Lung (tissue), 12 donors: ENCODE measurements around the gene BTNL9. TPM values are rescaled to one million over a fixed set of nuclear protein-coding genes. Genes with fewer than 3 reads are reported as not detected.

Source experiments
- ATAC-seq: fragments of 200-7000 bp; cut with Tn5 transposase; one replicate; pipeline ENCODE4 v1.9.1; 2020; ENCODE audit warnings: moderate number of reproducible peaks; ENCODE audit not compliant: insufficient read depth, low FRiP score
- DNase-seq, 3 donors: peaks; one replicate each; pipeline ENCODE4 v3.0.0-alpha.2; 2013 to 2017
- H3K27ac ChIP-seq, 2 donors: one replicate each; pipeline ENCODE4 v1.5.1; 2013; ENCODE audit warnings: mild to moderate bottlenecking in 2 of 2, moderate library complexity in 2 of 2, control low read depth in 1 of 2, inconsistent platforms in 1 of 2, low read depth in 1 of 2, low read length in 1 of 2
- H3K27me3 ChIP-seq, 3 donors: one replicate each; pipeline ENCODE4 v1.5.1; 2013; ENCODE audit warnings: low read length in 2 of 3; ENCODE audit not compliant: control insufficient read depth in 3 of 3, insufficient read depth in 3 of 3
- H3K36me3 ChIP-seq, 4 donors: one replicate each; pipeline ENCODE4 v1.5.1; 2013; ENCODE audit warnings: low read length in 4 of 4, mild to moderate bottlenecking in 1 of 4, moderate library complexity in 1 of 4; ENCODE audit not compliant: control insufficient read depth in 4 of 4, insufficient read depth in 4 of 4
- H3K4me1 ChIP-seq, 5 donors: one replicate each; pipeline ENCODE4 v1.5.1; 2013; ENCODE audit warnings: low read length in 5 of 5, mild to moderate bottlenecking in 2 of 5, moderate library complexity in 1 of 5; ENCODE audit not compliant: control insufficient read depth in 5 of 5, insufficient read depth in 5 of 5
- H3K4me3 ChIP-seq: one replicate; pipeline ENCODE4 v1.5.1; 2013; ENCODE audit warnings: mild to moderate bottlenecking, control low read depth, moderate library complexity
- H3K9ac ChIP-seq, 2 donors: one replicate each; pipeline ENCODE4 v1.5.1; 2013; ENCODE audit warnings: low read length in 2 of 2, control low read depth in 1 of 2; ENCODE audit not compliant: insufficient read depth in 1 of 2
- H3K9me3 ChIP-seq, 4 donors: one replicate each; pipeline ENCODE4 v1.5.1; 2013; ENCODE audit warnings: low read length in 3 of 4, mild to moderate bottlenecking in 1 of 4, moderate library complexity in 1 of 4; ENCODE audit not compliant: control insufficient read depth in 4 of 4, insufficient read depth in 3 of 4
- WGBS, 2 donors: extraction: QIAGEN DNeasy Blood & Tissue Kit; methylation state at CpG; one replicate each; pipeline ENCODE4 v1.1.7; 2013; 5-methylcytosine and 5-hydroxymethylcytosine counted together
- polyA plus RNA-seq, 2 donors: library from polyadenylated mRNA; stranded (reverse); fragments of 200-250 nt; gene quantifications; one replicate each; pipeline ENCODE4 v1.2.1, GENCODE V29; 2013
- total RNA-seq, 2 donors: library from RNA; depleted of rRNA in 1 of 2; stranded (reverse); fragments of >200 nt in 1 of 2; gene quantifications; one replicate each; pipeline ENCODE4 v1.2.1, GENCODE V29; 2014 to 2021
- TF ChIP-seq, protein P1 (sequence below): IDR thresholded peaks from 2 replicates; pipeline ENCODE4 v1.5.1; 2012; ENCODE audit warnings: mild to moderate bottlenecking; ENCODE audit errors: control extremely low read depth, extremely low read depth
- donor health status: control.
- donor health status: control.
- donor health status: Bipolar disorder and iron deficiency.
- donor health status: healthy.
- donor health status: DM: yes; HTN: yes; CAD: no.

BTNL9 gene
- total and polyA plus RNA-seq, 4 donors: 23.5 to 73.1 (median 62.3) TPM

DNA sequence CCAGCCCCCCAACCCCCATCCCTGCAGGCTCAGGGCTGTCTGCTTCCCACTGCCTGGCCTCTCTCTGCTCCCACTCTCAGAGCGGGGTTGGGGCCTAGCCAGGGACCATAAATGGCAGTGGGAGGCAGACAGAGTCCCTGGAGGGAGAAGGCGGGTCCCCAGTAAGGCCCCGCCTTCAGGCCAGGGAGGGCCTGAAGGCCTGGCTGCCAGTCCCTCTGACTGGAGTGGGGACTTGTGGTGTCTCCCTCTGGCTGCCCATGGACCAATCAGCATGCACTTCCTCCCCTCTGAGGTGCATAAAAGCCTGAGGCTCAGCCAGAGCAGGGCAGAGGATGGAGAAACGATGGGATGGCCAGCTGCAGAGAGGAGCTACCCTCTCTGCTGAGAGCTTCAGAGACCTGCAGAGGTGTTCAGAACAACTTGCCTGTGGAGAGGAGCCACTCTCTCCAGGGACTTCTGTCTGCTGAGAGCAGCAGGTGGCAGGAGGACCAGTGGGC is 2.7 kb upstream of the BTNL9 start:
- no peak overlapping the region for H3K9ac ChIP-seq
- no peak overlapping the region for H3K4me3 ChIP-seq
- H3K27me3 ChIP-seq: peaks cover 0 to 7% (median 2%) of the 10 kb centered on the region in 3 donors
- H3K9me3 ChIP-seq: peaks cover 0 to under 1% (median 0%) of the 10 kb centered on the region in 4 donors
- H3K27ac ChIP-seq: no peak overlapping the region
- ATAC-seq (no peak), DNase-seq (no peak)
- H3K36me3 ChIP-seq: no peaks in the 10 kb centered on the region
- 78 to 93% methylated on average over 4 of the region's 4 CpGs for WGBS, 2 donors
- H3K4me1 ChIP-seq: peaks cover 0 to 8% (median 0%) of the 10 kb centered on the region in 5 donors
- TF ChIP-seq, protein P1, sequence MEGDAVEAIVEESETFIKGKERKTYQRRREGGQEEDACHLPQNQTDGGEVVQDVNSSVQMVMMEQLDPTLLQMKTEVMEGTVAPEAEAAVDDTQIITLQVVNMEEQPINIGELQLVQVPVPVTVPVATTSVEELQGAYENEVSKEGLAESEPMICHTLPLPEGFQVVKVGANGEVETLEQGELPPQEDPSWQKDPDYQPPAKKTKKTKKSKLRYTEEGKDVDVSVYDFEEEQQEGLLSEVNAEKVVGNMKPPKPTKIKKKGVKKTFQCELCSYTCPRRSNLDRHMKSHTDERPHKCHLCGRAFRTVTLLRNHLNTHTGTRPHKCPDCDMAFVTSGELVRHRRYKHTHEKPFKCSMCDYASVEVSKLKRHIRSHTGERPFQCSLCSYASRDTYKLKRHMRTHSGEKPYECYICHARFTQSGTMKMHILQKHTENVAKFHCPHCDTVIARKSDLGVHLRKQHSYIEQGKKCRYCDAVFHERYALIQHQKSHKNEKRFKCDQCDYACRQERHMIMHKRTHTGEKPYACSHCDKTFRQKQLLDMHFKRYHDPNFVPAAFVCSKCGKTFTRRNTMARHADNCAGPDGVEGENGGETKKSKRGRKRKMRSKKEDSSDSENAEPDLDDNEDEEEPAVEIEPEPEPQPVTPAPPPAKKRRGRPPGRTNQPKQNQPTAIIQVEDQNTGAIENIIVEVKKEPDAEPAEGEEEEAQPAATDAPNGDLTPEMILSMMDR: no peak

DNA sequence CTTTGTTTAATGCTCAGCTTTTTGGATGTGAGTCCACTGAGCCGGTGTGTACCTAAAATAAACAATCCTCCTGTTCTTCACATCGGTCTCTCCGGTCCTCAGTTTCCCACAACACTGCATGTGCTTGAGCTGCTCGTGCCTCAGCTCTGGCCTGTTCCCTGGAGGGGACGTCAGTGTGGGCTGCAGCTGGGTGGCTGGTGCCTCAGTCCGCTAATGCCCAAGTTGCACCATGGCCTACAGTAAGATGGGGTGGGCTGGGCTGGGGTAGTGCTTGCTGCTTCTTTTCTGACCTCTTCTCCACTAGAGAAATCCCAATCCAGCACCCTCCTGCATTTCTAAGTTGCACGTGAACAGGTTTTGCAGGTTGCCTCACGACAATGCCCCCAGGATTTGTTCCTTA is 595 bp upstream of the BTNL9 start:
- Histone ChIP-seq H3K4me3 (no peak overlapping the region), H3K27me3 (peaks cover 0 to 19% (median 2%) of the 10 kb centered on the region in 3 donors), H3K36me3 (no peaks in the 10 kb centered on the region)

DNA sequence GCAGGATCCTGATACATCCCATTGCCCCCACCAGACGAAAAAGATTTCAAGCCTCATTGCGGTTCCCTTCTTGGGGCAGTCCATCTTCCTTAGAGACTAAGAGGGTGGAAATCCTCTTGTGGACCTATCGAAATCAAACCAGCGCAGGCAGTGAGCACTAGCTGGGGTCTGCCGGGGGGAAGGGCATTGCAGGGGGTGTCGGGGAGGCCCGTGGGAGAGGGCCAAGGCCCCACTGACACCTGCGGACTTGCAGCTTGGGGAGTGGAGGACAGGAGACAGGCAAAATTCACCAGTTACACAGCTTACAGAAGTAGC is 522 bp downstream of the BTNL9 start:
- peak overlapping the region; percentile 33 for H3K4me3 ChIP-seq
- H3K36me3 ChIP-seq: no peaks in the 10 kb centered on the region
- TF ChIP-seq, protein P1: no peak
- H3K27ac ChIP-seq: peak overlapping the region; percentile 62 to 74
- DNase-seq: no peak
- H3K9me3 ChIP-seq: no peaks in the 10 kb centered on the region
- no peak for ATAC-seq
- H3K27me3 ChIP-seq: peaks cover 0 to 22% (median 2%) of the 10 kb centered on the region in 3 donors
- 71 to 76% methylated on average over 8 of the region's 8 CpGs for WGBS, 2 donors
- no peak overlapping the region for H3K9ac ChIP-seq
- H3K4me1 ChIP-seq: peaks cover 0 to 14% (median 0%) of the 10 kb centered on the region in 5 donors

More for the DNA sequence above, 595 bp upstream of the BTNL9 start:
- H3K27ac ChIP-seq: peak overlapping the region in 1 of 2 donors; percentile 66
- H3K9me3 ChIP-seq: no peaks in the 10 kb centered on the region
- TF ChIP-seq, protein P1: no peak
- H3K4me1 ChIP-seq: peaks cover 0 to 8% (median 0%) of the 10 kb centered on the region in 5 donors
- H3K9ac ChIP-seq: no peak overlapping the region
- no peak for ATAC-seq
- WGBS, 2 donors: 45 to 54% methylated on average over 8 of the region's 8 CpGs
- no peak for DNase-seq

DNA sequence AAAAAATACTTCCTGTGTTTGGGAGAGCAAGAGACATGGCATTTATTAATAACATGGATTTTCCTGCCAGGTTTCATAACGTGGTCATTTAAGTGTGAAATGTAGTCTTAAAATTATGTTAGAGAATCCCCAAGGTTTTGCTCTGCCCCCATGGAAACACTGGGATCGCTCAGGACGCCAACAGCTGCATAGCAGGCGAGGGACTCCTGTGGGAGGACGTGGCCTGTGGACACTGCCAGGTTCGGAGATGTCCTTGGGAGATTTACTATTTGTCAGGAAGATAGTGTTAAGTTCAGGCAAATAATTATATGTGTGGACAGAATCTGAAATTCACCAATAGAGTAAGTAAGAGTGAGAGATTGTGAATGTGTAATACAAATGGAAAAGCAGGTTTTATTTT is 977 bp downstream of the BTNL9 start:
- no peak overlapping the region for H3K9ac ChIP-seq
- DNase-seq (no peak), ATAC-seq (no peak)
- H3K4me3 ChIP-seq: no peak overlapping the region
- peak overlapping the region in 1 of 2 donors; percentile 62 for H3K27ac ChIP-seq
- H3K4me1 ChIP-seq: peaks cover 0 to 16% (median 0%) of the 10 kb centered on the region in 5 donors
- peaks cover 0 to 22% (median 2%) of the 10 kb centered on the region in 3 donors for H3K27me3 ChIP-seq
- TF ChIP-seq, protein P1: no peak
- no peaks in the 10 kb centered on the region for H3K36me3 ChIP-seq
- H3K9me3 ChIP-seq: no peaks in the 10 kb centered on the region
- 48 to 63% methylated on average over 6 of the region's 6 CpGs for WGBS, 2 donors
